ENCODE results near the gene ARL1.
A peak's percentile ranks its signal among the peaks of the same experiment; 100 is the strongest.
"Not testable (repeated sequence)": the region's sequence is repeated elsewhere in the genome, so short reads cannot be mapped to it uniquely, and the experiment has no call there.

Gene ARL1

DNA sequence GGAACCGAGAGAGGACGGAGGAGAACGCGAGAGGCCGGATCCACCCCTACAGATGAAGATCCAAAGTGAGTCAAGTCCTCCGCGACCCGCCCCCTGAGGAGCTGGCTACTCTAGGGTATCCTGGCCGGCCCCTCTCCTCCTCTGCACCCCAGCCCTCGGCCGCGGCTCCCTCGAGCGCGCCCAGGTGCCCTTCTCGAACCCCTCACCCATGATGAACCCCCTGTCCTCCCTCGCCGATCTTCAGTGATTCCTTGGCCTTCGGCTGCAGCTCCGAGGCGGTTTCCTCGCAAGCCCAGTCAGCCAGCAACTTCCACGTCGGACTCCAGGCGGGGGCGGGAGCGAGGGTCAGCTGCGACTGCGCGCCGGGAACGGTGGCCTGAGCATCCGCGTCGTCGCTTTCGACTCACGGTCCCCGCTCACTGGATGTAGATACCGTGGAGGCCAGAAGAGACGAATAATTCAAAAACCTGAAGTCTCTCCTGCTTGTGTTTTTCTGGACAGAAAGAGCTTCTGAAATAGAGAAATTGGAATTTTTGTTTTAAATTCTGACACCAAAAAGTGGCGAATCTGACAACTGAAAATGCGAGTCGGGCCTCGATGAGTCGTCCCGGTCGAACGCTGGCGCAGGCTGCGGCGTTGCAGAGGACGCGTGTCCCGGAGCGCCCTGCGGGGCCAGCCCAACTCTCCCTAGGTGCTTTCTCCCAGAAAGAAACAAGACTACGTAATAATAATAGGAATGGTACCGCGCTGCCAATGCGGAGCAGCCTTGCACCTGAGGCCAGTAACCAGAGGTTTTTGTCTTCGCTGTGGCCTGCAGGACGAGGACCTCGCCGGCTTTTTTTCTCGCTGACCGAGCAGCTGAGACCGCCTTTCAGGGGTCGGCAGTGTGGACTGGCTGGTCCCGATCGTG, at the start of gene ARL1:
Gene ARL1 (minus strand): TSS at position 337 of the 910 bp plus-strand sequence. CDS start 127 bp downstream, at position 210.
- DNase-seq (ENCODE audit: low read depth): peak; percentile 77

DNA sequence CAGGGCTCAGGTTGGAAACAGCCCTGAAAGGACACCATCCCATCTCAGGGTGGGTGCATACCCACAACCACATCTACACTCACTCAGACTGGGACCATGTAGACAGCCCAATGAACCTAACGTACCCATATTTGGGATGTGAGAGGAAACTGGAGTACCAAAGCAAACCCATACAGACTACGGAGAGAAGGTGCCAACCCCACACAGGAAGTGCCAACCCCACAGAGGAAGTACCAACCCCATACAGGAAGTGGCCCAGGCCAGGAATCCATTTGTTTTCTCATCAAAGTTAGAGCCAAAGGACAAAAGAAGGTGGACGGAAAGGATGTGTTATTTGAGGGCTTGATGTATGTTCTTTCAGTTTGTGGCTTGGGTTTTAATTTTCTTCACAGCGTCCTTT, 48.1 kb upstream of the ARL1 start:
- DNase-seq (ENCODE audit: low read depth): no peak

DNA sequence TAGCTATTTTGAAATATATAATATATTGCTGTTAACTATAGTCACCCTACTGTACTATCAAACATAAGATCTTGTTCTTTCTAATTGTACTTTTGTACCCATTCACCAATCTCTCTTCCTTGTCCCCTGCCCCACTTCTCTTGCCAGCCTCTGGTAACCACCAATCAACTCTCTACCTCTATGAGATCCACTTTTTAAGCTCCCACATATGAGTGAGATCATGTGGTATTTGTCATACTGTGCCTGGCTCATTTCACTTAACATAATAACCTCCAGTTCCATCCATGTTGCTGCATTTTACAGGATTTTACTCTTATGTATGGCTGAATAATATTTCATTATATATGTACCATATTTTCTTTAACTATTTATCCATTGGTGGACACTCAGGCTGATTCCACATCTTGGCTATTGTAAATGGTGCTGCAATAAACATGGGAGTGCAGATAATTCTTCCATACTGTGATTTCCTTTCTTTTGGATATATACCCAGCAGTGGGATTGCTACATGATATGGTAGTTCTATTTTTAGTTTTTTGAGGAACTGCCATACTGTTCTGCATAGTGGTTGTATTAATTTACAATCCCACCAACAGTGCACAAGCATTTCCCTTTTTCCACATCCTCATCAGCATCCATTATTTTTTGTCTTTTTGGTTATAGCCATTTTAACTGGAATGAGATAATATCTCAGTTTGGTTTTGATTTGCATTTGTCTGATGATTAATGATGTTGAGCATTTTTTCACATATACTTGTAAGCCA, 34.1 kb upstream of the ARL1 start:
- DNase-seq (ENCODE audit: low read depth): no peak

DNA sequence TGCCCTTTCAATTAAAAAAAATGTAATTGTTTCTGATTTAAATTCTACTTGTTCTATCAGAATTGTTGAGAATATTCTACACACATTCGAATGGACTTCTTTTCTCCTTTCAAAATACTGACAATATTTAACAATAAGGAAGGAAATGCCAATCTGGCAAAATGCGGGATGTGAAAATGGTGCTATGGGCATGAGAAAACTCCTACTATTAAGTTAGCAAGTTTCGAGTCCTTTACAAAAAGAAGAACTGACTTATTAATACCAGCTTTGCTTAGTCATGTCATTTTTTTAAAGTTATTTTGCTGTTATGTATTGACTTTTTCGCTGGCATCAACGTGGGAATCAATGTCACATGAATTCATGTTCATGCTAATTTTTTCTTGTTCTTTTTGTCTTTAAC, 31.7 kb upstream of the ARL1 start:
- DNase-seq (ENCODE audit: low read depth): no peak

DNA sequence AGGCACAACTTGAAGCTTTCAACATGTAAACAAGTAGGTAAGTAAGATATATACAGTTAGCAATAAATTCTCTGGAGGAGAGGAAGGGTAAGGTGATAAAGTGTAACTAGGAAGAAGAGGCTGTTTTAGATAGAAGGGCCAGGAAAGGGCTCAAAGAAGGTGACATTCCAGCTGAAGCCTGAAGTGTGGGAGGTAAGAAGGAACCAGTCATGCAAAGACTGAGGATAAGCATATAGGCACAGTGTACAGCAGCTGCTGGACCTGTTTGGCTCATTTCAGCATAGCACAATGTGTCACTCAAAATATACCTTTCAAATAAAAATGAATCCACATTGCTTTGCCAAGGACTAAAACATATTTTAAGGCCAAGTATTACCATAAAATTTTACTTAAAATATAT, 28.6 kb upstream of the ARL1 start:
- no peak for DNase-seq (ENCODE audit: low read depth)

DNA sequence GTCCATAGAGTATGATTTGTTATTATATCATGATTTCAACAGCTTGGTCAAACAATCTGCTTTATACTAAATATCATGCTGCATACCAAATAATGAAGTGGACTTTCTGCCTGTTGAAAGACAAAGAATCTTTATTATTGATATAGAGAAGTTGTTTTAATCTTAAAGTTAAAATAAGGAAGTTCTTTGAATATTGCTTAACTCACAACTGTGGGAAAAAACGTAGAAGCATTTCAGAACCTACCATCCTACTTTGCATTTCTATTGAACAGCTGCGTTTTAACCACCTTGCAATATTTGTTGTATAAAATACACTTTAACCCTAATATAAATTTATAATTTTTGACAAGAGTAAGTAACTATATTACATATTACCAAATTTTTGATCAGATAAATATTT, 22.9 kb upstream of the ARL1 start:
- DNase-seq (ENCODE audit: low read depth): no peak

DNA sequence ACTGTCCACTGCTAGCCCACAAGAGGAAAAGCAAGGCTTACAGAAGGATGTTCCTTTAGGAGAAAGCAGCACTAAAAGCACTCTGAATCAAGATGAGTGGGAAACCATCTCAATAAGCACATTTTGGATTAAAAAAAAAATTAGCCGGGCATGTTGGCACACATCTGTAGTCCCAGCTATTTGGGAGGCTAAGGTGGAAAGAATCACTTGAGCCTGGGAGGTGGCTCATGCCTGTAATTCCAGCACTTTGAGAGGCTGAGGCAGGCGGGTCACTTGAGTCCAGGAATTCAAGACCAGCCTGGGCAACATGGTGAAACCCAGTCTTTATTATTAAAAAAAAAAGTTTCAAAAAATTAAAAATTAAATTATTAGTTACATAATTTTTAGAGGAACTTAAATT, 17.0 kb upstream of the ARL1 start:
- no peak for DNase-seq (ENCODE audit: low read depth)

DNA sequence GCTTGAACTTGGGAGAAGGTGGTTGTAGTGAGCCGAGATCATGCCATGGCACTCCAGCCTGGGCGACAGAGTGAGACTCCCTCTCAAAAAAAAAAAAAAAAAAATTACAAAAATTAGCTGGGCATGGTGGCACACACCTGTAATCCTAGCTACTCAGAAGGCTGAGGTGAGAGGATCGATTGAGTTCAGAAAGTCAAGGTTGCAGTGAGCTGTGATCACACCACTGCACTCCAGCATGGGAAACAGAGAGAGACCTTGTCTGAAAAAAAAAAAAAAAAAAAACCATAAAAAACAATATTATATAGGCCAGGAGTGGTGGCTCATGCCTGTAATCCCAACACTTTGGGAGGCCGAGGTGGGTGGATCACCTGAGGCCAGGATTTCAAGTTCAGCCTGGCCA, 14.5 kb upstream of the ARL1 start:
- not testable (repeated sequence) for DNase-seq (ENCODE audit: low read depth)

DNA sequence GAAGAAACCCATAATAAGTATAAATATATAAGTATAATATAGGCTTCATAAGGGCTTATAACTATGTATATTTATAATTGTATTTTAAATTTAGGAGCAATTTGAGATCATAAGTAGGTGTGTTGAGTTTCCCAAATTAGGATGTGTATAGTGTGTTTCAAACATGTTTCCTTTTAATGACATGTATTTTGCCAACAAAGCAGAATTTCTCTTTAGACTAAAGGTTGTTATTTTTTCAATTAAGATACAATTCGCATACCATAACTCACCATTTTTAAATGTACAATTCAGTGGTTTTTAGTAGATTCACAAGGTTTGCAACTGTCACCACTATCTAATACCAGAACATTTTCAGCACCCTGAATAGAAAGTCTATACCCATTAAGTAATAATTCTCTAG, 7.7 kb upstream of the ARL1 start:
- no peak for DNase-seq (ENCODE audit: low read depth)

DNA sequence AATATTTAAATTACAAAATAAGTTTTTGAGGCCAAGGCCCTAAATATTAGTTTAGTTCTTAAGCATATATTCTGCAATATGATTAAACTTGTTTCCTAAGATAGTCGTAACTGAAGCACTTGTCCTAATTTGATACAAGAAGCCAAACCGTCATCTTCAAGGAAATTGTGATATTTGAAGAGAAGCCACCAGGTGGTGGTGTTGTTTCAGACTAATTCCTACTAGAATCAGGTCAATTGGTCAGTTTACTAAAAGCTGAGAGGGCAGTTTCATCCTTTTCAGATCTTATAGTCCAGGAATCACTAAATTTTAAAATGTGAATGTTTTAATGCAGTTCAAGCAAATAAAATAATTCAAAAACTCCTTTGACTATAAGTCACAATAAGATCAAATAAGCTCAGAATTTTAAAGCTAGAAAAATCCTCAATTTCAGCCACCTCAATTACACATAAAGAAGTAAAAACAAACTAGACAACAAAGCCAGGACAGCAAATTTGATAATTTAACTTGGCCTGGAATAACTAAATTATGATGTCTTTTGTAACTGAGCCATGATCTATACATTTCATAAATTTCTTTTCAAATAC, 7.1 kb upstream of the ARL1 start:
- no peak for DNase-seq (ENCODE audit: low read depth)

DNA sequence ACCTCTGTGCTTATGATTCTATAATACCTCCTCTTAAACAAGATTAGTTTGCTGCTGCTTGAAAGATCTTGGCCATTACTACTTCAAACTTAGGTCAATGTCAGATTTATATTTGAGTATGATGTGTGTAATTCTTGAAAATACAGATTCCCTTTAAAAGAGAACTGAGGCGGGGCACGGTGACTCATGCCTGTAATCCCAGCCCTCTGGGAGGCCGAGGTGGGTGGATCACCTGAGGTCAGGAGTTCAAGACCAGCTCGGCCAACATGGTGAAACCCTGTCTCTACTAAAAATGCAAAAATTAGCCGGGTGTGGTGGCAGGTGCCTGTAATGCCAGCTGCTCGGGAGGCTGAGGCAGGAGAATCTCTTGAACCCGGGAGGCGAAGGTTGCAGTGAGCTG, 2.6 kb upstream of the ARL1 start:
- not testable (repeated sequence) for DNase-seq (ENCODE audit: low read depth)

DNA sequence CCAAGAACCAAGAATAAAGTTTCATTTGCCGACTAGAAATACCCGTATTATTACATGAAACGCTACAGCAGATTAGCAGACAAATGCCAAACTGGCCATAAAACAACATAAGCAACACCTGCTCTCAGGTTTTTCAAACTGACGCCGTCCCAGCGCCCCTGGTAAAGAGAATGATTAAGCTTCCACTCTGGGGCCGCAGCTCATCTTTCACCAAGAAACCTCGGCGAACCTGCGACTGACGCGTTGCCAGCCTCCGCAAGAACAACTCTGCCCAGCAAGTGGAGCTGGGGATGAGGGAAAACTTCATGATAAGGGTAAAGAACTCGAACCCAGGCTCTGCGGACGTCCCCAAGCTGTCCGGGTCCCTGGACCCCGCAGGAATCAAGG, 530 bp downstream of the ARL1 start:
- DNase-seq (ENCODE audit: low read depth): peak; percentile 9

DNA sequence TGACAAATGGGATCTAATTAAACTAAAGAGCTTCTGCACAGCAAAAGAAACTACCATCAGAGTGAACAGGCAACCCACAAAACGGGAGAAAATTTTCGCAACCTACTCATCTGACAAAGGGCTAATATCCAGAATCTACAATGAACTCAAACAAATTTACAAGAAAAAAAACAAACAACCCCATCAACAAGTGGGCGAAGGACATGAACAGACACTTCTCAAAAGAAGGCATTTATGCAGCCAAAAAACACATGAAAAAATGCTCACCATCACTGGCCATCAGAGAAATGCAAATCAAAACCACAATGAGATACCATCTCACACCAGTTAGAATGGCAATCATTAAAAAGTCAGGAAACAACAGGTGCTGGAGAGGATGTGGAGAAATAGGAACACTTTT, 16.4 kb downstream of the ARL1 start:
- not testable (repeated sequence) for DNase-seq (ENCODE audit: low read depth)

DNA sequence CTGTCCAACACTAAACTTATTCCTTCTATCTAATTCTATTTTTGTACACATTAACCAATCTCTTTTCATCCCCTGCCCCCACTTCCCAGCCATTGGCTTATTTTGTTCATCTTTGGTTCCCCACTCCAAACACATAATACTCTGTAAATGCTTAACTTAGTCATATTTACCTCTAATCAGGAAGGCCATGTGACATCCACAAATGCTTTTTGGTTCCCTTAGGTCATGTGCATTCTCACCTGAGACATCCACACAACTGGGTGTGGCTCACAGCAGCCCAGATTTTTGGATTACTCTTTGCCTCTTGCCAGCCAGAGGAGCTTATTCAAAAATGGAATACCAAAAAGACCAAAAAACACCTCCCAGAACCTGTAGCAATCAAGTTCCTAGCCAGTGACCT, 28.4 kb downstream of the ARL1 start:
- DNase-seq (ENCODE audit: low read depth): no peak

DNA sequence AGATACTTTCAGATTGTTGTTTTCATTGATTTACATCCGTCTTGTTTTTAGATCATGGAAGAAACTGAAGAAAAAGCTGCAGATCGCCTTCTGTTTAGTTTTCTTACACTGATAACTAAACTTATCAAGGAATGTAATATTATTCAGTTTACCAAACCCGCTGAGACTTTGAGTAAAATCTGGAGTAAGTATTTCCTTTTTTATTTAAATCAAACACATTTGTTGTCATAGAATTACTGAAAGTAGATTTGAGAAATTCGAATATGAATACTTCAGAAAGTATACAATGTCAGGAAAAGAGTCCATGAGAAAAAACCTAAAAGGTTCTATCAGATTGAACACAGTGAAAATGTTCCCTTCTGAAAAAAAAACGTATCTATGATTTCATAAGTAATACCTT, 32.0 kb downstream of the ARL1 start:
- DNase-seq (ENCODE audit: low read depth): no peak

DNA sequence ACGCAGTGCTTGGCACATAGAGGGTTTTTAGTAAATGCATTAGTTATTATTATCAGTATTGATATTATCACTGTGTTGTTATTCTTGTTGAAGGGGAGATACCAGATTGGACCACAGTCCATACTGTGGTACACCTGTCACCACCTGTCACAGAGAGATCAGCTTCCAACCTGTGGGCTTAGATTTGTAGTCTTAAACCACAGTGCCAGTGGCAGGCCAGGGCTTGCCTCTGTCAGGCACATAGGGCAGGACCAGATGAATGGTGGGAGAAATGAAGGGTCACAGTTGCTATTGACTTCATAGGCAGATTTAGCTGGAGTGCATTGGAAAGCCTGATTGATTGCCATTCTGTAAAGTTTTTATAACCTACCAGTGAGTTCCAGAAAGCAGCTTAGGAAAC, 35.1 kb downstream of the ARL1 start:
- DNase-seq (ENCODE audit: low read depth): no peak

DNA sequence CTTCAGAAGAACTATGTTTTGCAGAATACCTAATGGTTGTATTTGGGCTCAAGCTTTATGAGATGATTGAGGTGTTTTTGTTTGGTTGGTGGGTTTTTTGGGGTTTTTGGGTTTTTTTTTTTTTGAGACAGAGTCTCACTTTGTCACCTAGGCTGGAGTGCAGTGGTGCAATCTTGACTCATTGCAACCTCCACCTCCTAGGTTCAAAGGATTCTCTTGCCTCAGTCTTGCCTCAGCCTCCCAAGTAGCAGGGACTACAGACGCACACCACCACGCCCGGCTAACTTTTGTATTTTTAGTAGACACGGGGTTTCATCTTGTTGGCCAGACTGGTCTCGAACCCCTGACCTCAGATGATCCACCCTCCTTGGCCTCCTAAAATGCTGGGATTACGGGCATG, 39.6 kb downstream of the ARL1 start:
- DNase-seq (ENCODE audit: low read depth): no peak

DNA sequence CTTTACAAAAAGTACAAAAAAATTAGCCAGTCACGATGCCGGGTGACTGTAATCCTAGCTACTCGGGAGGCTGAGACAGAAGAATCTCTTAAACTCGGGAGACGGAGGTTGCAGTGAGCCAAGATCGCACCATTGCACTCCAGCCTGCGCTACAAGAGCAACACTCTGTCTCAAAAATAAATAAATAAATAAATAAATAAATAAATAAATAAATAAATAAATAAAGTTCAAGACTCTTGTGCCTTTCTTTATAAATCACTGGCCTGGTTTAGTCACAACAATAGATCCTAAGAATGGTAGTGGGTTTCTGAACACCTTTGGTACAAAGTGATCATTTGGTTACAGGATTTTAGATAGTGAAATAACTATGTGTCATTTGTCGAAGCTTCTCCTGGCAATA, 46.1 kb downstream of the ARL1 start:
- no peak for DNase-seq (ENCODE audit: low read depth)

DNA sequence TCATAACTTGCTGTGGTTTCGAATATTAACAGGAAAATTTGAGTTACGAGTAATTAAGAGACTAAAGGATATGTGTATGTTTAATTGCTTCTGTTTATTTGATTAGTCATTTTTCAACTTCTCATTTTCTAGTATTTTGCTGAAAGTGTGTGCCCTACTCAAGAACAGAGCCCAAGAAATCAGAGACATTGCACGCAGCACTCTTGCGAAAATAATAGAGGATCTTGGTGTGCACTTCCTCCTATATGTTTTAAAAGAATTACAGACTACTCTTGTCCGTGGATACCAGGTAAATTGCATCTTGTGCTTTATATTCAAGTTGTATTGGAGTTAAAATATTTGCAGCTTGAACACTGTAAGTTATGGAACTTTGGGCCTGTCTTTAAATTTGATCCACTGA, 50.8 kb downstream of the ARL1 start:
- no peak for DNase-seq (ENCODE audit: low read depth)

DNA sequence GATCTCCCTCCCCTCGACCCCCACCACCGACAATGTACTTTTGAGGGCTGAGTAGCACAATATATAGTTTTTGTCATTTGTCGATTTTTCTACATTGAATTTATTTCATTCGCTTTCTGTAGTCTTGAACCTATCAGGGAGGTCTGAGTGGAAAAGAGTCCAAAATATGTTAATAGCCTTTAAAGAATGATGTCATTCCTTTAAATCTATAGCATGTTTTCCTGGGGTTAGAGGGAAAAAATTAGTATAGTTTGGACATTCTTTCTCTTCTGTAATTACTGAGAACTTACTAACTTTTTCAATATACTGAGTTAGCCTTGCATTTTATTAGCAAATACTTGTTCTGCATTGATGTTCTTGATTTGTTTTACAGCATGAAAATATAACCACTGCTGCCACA, 55.9 kb downstream of the ARL1 start:
- DNase-seq (ENCODE audit: low read depth): no peak

DNA sequence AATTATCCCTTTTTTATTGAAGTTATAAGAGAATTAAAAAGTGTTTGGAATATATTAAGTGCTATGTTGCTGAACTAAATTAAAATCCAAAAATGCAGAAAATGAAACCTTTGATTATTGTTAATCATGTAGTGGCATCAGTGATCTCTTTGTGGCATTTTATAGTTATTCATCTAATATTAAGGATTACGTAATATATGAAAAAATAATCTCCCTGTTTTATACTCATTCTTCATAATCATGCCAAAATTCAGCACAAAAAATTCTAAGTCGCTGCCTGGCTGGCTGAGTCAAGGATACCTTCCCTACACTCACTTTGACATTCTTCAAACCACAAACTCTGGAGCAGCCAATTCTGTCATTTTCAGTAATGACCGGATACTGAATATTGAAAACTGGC, 63.7 kb downstream of the ARL1 start:
- no peak for DNase-seq (ENCODE audit: low read depth)

Measured in stimulated activated CD8-positive, alpha-beta memory T cell treated with anti-CD3 and anti-CD28 coated beads, Interleukin-7, amount 100 ng/mL, for 24 hours (primary cell).